Muscle layer of duodenum (tissue), 2 donors: Measurements from ENCODE around the gene TTC24.

Source experiments
- H3K27ac ChIP-seq: one replicate; pipeline ENCODE4 v1.7.0; 2013; ENCODE audit warnings: mild to moderate bottlenecking, low read length
- H3K27me3 ChIP-seq: one replicate; pipeline ENCODE4 v1.7.0; 2013; ENCODE audit warnings: low read depth, mild to moderate bottlenecking, control low read depth, low read length
- H3K36me3 ChIP-seq, 2 donors: one replicate each; pipeline ENCODE4 v1.7.0; 2013; ENCODE audit warnings: low read length in 2 of 2, control low read depth in 1 of 2, mild to moderate bottlenecking in 1 of 2; ENCODE audit not compliant: insufficient read depth in 2 of 2, control insufficient read depth in 1 of 2
- H3K4me1 ChIP-seq, 2 donors: one replicate each; pipeline ENCODE4 v1.7.0; 2013; ENCODE audit warnings: low read length in 2 of 2, mild to moderate bottlenecking in 2 of 2, control low read depth in 1 of 2, moderate library complexity in 1 of 2; ENCODE audit not compliant: insufficient read depth in 2 of 2, control insufficient read depth in 1 of 2
- H3K4me3 ChIP-seq, 2 donors: one replicate each; pipeline ENCODE4 v1.7.0; 2013; ENCODE audit warnings: low read length in 2 of 2, low read depth in 1 of 2, mild to moderate bottlenecking in 1 of 2
- H3K9me3 ChIP-seq, 2 donors: one replicate each; pipeline ENCODE4 v1.7.0; 2013; ENCODE audit warnings: low read length in 2 of 2, control low read depth in 1 of 2, mild to moderate bottlenecking in 1 of 2; ENCODE audit not compliant: control insufficient read depth in 1 of 2
- donor health status: healthy.

TTC24 gene

GRCh38 chr1:156555715-156556114 is 23.8 kb upstream of the TTC24 start:
- Histone ChIP-seq H3K4me3 (no peak overlapping the region), H3K36me3 (no peaks in the 10 kb centered on the region), H3K27me3 (no peaks in the 10 kb centered on the region), H3K4me1 (peaks cover 0 to 1% of the 10 kb centered on the region in 2 donors), H3K9me3 (no peaks in the 10 kb centered on the region), H3K27ac (no peak overlapping the region)

GRCh38 chr1:156556354-156556753 is 23.2 kb upstream of the TTC24 start:
- no peaks in the 10 kb centered on the region for H3K9me3 ChIP-seq
- H3K4me1 ChIP-seq, result peaks cover 0 to 4% of the 10 kb centered on the region in 2 donors
- no peak overlapping the region for H3K4me3 ChIP-seq
- H3K27me3 ChIP-seq, result no peaks in the 10 kb centered on the region
- H3K27ac ChIP-seq, result no peak overlapping the region
- no peaks in the 10 kb centered on the region for H3K36me3 ChIP-seq

GRCh38 chr1:156559086-156559796 is 20.3 kb upstream of the TTC24 start:
- H3K9me3 ChIP-seq, result no peaks in the 10 kb centered on the region
- H3K27ac ChIP-seq, result no peak overlapping the region
- no peak overlapping the region for H3K4me3 ChIP-seq
- H3K4me1 ChIP-seq, result peaks cover 0 to 4% of the 10 kb centered on the region in 2 donors
- H3K27me3 ChIP-seq, result no peaks in the 10 kb centered on the region
- no peaks in the 10 kb centered on the region for H3K36me3 ChIP-seq

GRCh38 chr1:156559797-156560385 is 19.6 kb upstream of the TTC24 start:
- no peaks in the 10 kb centered on the region for H3K9me3 ChIP-seq
- H3K36me3 ChIP-seq, result no peaks in the 10 kb centered on the region
- no peak overlapping the region for H3K27ac ChIP-seq
- H3K27me3 ChIP-seq, result no peaks in the 10 kb centered on the region
- peaks cover 0 to 4% of the 10 kb centered on the region in 2 donors for H3K4me1 ChIP-seq
- no peak overlapping the region for H3K4me3 ChIP-seq

- Histone ChIP-seq H3K4me3 (no peak overlapping the region), H3K4me1 (peaks cover 0 to 4% of the 10 kb centered on the region in 2 donors), H3K27ac (no peak overlapping the region), H3K9me3 (no peaks in the 10 kb centered on the region), H3K27me3 (no peaks in the 10 kb centered on the region), H3K36me3 (no peaks in the 10 kb centered on the region)
Measured at GRCh38 chr1:156560585-156561163, 18.8 kb upstream of the TTC24 start.

GRCh38 chr1:156565519-156565918 is 14.0 kb upstream of the TTC24 start:
- peaks cover 0 to 4% of the 10 kb centered on the region in 2 donors for H3K4me1 ChIP-seq
- H3K36me3 ChIP-seq, result no peaks in the 10 kb centered on the region
- no peak overlapping the region for H3K27ac ChIP-seq
- H3K27me3 ChIP-seq, result no peaks in the 10 kb centered on the region
- no peaks in the 10 kb centered on the region for H3K9me3 ChIP-seq
- H3K4me3 ChIP-seq, result no peak overlapping the region

- H3K27ac ChIP-seq, result no peak overlapping the region
- H3K9me3 ChIP-seq, result no peaks in the 10 kb centered on the region
- peaks cover 3 to 4% of the 10 kb centered on the region in 2 donors for H3K4me1 ChIP-seq
- H3K27me3 ChIP-seq, result no peaks in the 10 kb centered on the region
- no peaks in the 10 kb centered on the region for H3K36me3 ChIP-seq
- H3K4me3 ChIP-seq, result no peak overlapping the region
Measured at GRCh38 chr1:156566436-156566835, 13.1 kb upstream of the TTC24 start.

GRCh38 chr1:156571261-156571852 is 8.2 kb upstream of the TTC24 start:
- H3K4me1 ChIP-seq, result peaks cover 11 to 12% of the 10 kb centered on the region in 2 donors
- H3K4me3 ChIP-seq, result peak overlapping the region; percentile 50 to 67
- peak overlapping the region; percentile 72 for H3K27ac ChIP-seq
- H3K36me3 ChIP-seq, result no peaks in the 10 kb centered on the region
- H3K9me3 ChIP-seq, result no peaks in the 10 kb centered on the region
- no peaks in the 10 kb centered on the region for H3K27me3 ChIP-seq

- Histone ChIP-seq H3K27ac (peak within 1 kb of the TSS; percentile 72), H3K9me3 (no peaks in the 10 kb centered on the region), H3K27me3 (no peaks in the 10 kb centered on the region), H3K4me3 (peak within 1 kb of the TSS; percentile 50 to 67), H3K4me1 (peaks cover 11 to 12% of the 10 kb centered on the region in 2 donors), H3K36me3 (no peaks in the 10 kb centered on the region)
Measured at GRCh38 chr1:156571919-156572662, 7.4 kb upstream of the TTC24 start, which contains the start of gene IQGAP3. IQGAP3 (minus strand) TSS chr1:156572565; CDS start chr1:156572529, 36 bp downstream.

GRCh38 chr1:156572663-156573018 is 6.9 kb upstream of the TTC24 start:
- no peaks in the 10 kb centered on the region for H3K27me3 ChIP-seq
- no peaks in the 10 kb centered on the region for H3K9me3 ChIP-seq
- H3K4me3 ChIP-seq, result peak overlapping the region in 1 of 2 donors; percentile 67
- no peak overlapping the region for H3K27ac ChIP-seq
- peaks cover 11 to 12% of the 10 kb centered on the region in 2 donors for H3K4me1 ChIP-seq
- H3K36me3 ChIP-seq, result no peaks in the 10 kb centered on the region
